GM10847 (cell line): Measurements from ENCODE around the gene RYR2.

Experiments used
- POLR2A ChIP-seq: IDR thresholded peaks from 2 replicates; pipeline ENCODE4 v1.6.1; 2011; ENCODE audit not compliant: insufficient read length; ENCODE audit errors: extremely low read depth

Gene RYR2

DNA sequence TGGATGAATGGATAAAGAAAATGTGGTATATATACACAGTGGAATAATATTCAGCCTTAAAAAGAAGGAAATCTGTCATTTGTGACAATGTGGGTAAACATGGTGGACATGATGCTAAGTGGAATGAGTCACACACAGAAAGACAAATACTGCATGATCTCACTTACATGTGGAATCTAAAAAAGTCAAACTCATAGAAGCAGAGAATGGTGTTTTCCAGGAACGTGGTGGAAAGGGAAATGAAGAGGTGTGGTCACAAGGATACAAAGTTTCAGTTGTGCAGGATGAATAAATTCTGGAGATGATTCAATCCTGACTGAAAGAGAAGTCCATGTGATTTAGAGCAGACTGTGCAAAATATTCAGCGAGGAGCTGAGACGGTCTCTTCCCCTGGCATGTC is 56.6 kb downstream of the RYR2 start:
- TF ChIP-seq POLR2A = no peak

DNA sequence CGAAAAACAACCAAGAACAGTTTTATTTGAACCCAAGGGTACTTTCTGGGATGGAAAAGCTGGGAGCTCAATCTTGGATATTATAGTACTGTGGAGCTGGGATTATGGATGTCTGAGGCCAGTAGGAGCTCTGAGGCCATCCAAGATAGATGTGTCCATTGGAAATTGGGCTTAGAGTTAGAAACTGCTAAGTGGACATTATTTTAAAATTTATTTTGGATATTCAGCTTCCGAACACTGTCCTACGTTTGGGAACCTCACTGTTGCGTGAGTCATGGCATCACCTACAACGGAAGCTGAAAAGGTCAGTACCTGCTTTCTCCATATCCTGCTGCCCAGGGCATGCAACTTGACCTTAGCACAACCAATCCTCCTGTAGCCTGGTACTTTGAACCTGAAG is 61.0 kb downstream of the RYR2 start:
- TF ChIP-seq POLR2A = no peak

DNA sequence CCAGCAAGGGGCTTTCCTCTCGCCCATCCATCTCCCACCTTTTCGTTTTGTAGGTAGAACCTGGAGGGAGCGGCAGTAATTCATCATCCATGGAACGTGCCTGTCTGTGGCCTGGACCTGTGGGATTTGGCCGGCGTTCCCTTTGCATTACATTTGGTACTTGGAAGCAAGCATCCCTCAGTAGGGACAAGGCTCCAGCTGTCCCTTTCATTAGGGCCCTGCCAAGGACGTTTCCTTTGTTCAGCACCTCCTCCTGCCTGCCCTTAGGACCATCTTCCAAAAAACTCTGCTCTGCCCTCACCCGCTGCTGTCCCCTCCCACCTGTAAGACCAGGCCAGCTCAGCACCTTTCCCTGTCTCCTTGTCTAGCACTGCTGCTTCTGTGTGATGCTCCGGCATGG is 62.1 kb downstream of the RYR2 start:
- TF ChIP-seq POLR2A = no peak

DNA sequence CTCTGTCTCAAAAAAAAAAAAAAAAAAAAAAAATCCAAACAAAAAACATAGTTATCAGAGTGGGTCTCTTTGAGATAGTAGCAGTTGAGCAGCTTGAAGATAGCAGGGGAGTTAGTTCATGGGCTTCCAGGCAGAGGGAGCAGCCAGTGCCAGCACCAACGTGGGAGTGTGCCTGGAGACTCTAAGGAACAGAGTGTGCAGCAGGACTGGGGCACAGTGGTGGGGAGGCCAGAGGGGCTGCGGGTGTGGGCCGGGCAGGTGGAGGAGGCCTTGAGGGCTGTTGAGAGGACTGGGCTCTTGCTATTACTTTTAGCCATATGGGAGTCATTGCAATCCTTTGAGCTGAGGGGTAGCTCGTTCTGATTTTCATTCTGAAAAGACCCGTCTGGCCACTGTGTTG is 63.8 kb downstream of the RYR2 start:
- TF ChIP-seq POLR2A = no peak

DNA sequence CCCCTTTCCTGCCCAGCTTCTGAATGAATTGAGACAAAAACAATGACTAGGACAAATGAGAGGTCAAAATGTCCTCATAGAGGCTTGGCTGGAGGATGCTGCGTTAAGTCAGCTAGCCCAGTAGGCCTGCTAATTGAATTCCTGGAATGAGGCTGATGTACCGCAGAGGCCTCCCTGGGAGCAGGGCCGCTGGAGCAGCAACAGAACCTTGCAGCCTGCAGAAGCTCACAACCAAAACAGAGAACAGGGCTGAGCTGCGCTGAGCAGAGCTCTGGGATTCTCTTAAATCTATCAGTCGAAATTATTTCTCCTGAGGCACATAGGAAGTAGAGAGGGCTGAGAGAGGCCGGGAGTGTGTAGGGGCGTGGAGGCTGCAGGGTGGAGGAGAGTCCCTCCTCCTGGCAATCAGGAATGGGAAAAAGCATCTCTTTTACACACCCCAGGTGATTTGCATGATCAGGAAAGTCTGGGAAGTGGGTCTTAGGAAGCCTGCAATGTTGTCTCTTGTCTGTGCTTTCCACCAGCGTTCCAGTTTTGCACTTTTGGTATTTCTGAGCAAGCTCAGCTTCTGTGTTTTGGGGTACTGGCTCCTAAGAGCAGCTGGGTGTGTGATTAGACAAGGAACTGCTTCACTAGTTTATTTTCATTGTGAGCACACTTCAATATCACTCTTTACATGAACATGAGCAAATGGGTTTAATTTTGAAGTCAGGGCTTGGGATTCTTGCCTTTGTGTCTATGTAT is 66.5 kb downstream of the RYR2 start:
- no peak for TF ChIP-seq POLR2A

DNA sequence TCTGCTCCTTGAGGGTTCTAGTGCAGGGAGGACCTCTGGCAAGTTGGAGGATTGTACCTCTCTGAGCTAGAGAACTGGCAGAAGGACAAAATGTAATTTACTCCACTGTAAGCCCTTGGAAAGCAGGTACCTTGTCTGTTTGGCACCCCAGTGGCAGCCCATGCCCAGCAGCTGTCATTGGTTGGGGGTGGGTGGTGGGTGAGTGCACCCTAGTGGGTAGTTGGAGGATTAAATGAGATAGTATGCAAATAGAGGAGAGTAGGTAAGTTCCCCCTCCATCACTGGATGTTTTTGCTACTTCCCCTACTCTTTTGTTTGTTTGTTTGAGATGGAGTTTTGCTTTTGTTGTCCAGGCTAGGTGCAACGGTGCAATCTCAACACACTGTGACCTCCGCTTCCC is 69.8 kb downstream of the RYR2 start:
- TF ChIP-seq POLR2A = no peak

DNA sequence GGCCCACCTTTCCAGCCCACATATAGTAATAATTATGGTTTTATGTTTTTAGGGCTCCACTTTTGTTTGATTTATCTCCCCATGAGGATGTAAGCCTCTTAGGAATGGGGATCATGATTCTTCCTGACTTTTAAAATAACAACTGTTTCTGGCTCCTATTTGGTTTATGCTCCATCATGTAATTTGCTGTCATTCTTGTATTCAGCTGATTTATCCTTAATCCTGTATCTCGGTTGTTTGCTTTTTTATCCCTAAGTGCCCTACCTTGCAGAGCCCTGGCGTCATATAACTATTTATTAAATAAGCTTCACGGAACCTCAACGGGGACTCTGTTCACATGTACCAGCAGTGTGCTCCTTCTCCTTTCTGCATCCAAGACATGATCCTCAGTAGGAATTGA is 70.7 kb downstream of the RYR2 start:
- no peak for TF ChIP-seq POLR2A

DNA sequence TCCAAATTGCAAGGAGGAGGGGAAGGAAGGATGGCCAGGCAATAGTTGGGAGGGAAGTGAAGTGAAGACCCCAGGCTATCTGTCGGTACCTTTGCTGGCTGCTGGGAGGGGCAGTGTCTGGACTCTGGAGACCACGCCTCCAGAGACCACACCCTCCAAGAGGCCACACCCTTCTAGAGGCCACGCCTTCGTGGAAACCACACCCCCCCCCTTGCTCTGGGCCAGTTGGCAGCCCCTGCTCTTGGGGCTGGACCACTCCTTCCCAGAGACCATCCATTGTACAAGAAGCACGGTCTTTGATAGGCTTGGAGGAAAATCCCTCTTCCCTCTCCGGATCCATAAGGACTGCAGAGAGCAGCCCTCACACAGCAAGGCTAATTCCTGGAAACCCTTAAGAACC is 73.1 kb downstream of the RYR2 start:
- no peak for TF ChIP-seq POLR2A

DNA sequence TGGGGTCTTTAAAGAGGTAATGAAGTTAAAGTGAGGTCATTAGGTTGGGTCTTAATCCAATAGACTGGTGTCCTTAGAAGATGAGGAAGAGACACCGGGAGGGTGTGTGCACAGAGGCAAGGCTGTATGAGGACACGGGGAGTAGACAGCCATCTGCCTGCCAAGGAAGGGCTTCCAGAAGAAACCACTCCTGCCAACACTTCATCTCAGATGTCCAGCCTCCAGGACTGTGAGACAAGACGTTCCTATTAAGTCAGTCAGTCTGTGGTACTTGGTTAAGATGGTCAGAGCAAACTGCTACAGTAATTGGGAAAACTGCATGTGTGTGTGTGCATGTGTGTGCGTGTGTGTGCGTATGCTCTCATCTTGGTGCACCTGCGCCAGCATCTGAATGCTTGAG is 77.1 kb downstream of the RYR2 start:
- no peak for TF ChIP-seq POLR2A

DNA sequence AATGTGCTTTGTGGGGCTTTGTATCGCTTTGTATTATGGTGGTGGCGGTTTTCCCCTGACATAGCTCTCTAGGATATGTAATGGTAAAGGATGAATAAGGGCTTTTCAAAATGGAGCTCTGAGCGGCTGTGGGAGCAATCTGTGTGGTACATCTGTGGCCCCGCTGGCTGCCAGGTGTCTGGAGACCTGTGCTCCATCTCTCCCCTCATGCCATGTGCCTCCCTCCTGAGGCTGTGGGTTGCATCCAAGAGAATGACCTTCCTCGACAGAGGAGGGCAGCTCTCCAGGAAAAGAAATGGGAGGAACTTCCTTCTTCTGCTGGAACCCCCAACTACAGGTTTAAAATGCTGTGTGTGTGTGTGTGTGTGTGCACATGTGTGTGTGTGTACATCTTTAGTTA is 78.7 kb downstream of the RYR2 start:
- no peak for TF ChIP-seq POLR2A

DNA sequence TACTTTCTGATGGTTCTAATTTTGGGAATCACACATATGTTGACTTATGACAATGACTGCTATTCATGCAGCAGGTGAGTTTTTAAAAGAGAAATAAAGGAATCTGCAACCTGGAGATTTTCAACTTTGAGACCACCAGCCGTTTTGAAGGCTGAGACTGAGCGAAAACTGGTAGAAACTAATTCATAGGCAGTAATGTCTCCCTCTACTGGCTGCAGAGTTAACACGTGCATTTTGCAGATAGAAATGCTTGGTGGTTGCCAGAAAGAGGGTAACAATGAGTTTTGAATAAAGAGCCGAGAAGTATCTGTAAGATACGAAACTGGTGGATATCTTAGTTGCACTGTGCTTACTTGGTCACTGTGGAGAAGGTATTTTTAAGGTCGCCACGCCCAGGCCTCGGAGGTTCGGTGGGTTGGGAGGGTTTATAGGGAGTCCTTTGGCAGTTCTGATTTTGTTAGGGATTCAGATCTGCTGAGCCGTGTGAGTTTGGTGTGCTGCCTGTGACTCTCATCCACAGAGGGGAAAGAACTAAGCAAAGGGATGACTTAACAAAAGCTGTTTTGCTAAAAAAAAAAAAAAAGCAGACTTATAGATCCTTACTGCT is 83.0 kb downstream of the RYR2 start:
- no peak for TF ChIP-seq POLR2A

DNA sequence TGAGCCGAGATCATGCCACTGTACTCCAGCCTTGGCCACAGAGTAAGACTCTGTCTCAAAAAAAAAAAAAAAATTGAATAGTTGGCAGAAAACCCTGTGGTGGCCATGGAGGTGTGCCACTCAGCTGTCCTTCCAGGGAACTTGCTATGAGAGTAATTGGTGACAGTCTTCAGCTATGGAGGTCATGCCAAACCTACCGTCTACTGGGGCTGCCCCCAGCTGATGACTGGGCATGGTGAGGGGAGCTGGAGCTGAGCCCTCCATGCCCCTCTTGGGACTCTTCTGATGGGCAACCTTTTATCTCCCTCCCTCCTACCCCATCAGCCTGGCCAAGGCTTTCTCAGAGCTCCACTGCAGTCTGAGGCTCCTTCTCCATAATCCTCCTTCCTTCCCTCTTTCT is 84.2 kb downstream of the RYR2 start:
- TF ChIP-seq POLR2A = no peak

DNA sequence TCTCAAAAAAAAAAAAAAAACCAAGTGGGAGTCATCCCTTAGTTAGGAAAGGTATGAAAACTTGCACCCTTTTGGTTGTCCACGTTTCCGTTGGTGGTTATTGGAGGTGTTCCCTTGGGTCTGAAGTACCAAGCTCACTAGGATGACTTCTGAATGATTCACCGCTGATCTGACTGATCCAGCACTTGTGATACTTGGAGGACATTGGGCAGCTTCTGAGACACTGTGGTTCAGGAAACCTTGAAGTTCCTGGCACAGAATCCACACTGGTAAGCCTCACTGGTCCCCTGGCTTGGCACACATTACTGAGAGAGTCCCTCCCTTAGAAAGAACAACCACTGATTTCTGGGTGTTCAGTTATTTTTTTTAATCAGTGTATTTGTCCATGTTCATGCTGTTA is 91.9 kb downstream of the RYR2 start:
- TF ChIP-seq POLR2A = no peak

DNA sequence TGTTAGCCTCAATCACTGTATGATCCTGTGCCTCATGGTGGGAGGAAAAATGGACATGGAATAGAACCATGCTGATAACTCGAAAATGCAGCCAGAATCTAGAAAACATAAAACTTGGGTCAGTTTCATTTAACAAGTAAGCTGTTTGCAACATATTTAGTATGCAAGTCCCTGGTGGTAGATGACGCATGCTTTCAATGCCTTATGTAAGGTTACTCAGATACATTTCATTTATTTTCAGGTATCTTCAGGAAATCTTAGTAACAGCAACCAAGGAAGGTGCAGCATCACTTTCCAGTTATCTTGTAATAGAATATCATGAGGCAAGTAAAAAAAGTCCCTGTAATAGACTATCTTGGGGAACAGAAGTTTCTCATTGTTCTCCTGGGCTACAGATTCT is 92.9 kb downstream of the RYR2 start:
- no peak for TF ChIP-seq POLR2A

DNA sequence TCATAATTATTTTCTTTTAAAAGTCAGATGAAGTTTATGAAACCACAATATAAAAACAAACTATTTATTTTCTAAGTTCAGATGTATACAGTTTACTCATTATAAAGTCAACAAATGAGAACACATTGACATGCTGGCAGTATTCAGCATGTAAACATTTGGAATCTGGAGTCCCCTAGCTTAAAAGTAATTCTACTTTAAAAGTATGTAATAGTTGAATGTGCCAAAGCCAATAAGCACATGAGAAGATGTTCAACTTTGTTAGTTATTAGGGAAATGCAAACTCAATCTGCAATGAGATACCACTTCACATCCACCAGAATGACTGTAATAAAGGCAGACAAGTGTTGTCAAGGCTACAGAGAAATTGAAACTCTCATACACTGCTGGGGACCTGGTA is 96.6 kb downstream of the RYR2 start:
- TF ChIP-seq POLR2A = no peak

DNA sequence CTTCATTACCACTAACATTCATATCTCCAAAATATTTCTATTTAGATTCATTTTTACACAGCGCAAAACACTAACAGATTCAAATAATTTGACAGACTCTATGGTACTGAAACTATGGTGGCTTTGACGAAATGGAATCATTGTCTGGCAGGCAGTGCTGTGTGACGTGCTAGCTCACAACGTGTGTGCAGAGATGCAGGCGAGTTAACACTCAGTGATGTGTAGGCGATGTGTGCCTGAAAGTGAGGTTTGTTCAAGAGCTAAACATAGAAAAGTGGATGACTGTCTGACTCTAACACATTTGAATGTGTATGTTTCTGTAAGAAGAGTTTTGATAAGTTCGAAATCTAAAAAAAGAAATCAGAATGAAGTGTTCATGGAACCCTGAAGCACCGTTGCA is 97.7 kb downstream of the RYR2 start:
- no peak for TF ChIP-seq POLR2A

DNA sequence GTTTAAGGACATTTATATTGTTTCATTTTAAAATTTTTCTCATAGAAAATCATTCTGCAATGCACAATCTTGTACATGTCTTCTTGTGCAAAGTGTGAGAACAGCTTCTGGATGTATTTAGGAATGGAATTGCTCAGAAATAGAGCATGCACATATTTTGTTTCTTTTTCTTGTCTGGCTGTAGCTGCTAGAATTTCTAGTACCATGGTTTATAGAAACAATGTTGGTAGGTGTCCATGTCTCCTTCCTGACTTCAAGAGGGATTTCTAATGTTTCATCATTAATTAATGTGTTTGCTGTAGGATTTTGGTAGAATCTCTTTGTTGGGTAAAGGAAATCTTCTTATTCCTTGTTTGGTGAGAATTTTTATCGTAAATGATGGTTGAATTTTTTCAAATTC is 99.0 kb downstream of the RYR2 start:
- no peak for TF ChIP-seq POLR2A

DNA sequence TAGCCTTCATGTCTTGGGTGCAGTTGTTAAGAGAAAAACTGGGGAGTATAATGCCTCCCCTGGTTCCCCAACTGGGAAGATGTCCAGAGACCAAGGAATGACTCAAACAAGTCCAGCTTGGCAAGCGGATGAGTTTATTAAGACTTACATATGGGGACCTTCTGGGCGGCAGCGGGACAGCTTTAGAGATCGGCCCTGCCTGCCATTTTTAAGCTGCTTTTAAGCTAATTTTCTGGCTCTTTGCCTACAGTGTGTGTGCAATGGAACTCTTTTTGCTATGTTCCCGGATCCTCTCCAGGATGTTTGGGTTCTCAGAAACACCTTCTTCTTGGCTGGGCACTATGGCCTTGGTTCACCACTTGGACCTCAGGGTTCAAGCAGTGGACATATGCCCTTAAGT is 99.5 kb downstream of the RYR2 start:
- TF ChIP-seq POLR2A = no peak
